WTC11 (cell line): ENCODE data around the gene HPN.

ENCODE experiments used
- CTCF ChIP-seq: fragments of 200-600 bp; IDR thresholded peaks from 2 replicates; pipeline ENCODE4 v1.8.0; 2022; ENCODE audit warnings: antibody characterized with exemption
- ESRRA ChIP-seq: sonication (generic); formaldehyde crosslinking; IDR thresholded peaks from 2 replicates; pipeline ENCODE4 v1.8.1; 2022; ENCODE audit warnings: mild to moderate bottlenecking, missing genetic modification reagents, borderline replicate concordance
- FOXP1 ChIP-seq: sonication (generic); formaldehyde crosslinking; IDR thresholded peaks from 2 replicates; pipeline ENCODE4 v1.8.0; 2022; ENCODE audit warnings: missing genetic modification reagents, mild to moderate bottlenecking, moderate library complexity, borderline replicate concordance
- PREB ChIP-seq: sonication (generic); formaldehyde crosslinking; IDR thresholded peaks from 2 replicates; pipeline ENCODE4 v1.8.1; 2022; ENCODE audit warnings: mild to moderate bottlenecking, missing genetic modification reagents, moderate library complexity, borderline replicate concordance
- SP1 ChIP-seq: sonication (generic); formaldehyde crosslinking; conservative IDR thresholded peaks from 2 replicates; pipeline ENCODE4 v1.8.1; 2022; ENCODE audit warnings: missing genetic modification reagents
- TEAD1 ChIP-seq: sonication (generic); formaldehyde crosslinking; IDR thresholded peaks from 2 replicates; pipeline ENCODE4 v1.8.0; 2022; ENCODE audit warnings: mild to moderate bottlenecking, missing genetic modification reagents
- ZNF423 ChIP-seq: fragments of 250-450 bp; sonication (Bioruptor Pico); IDR thresholded peaks from 2 replicates; pipeline ENCODE4 v2.1.2; 2022; ENCODE audit warnings: mild to moderate bottlenecking, moderate library complexity
- TF ChIP-seq, protein P1 (sequence below): sonication (generic); formaldehyde crosslinking; IDR thresholded peaks from 2 replicates; pipeline ENCODE4 v1.8.0; 2022; ENCODE audit warnings: mild to moderate bottlenecking, missing genetic modification reagents
- TF ChIP-seq, protein P2 (sequence below): sonication (generic); formaldehyde crosslinking; conservative IDR thresholded peaks from 2 replicates; pipeline ENCODE4 v1.8.1; 2023; ENCODE audit warnings: mild to moderate bottlenecking, low read depth, missing genetic modification reagents, moderate library complexity

GRCh38 chr19:35073516-35073915 lies 32.0 kb downstream of the HPN start:
- TF ChIP-seq, protein P1, sequence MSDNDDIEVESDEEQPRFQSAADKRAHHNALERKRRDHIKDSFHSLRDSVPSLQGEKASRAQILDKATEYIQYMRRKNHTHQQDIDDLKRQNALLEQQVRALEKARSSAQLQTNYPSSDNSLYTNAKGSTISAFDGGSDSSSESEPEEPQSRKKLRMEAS = no peak
- TF ChIP-seq CTCF (no peak), ZNF423 (CRISPR knock-in tag) (no peak), PREB (CRISPR knock-in tag) (no peak), TEAD1 (no peak), ESRRA (CRISPR knock-in tag) (no peak), FOXP1 (CRISPR knock-in tag) (no peak), SP1 (CRISPR knock-in tag) (no peak)
- TF ChIP-seq, protein P2, sequence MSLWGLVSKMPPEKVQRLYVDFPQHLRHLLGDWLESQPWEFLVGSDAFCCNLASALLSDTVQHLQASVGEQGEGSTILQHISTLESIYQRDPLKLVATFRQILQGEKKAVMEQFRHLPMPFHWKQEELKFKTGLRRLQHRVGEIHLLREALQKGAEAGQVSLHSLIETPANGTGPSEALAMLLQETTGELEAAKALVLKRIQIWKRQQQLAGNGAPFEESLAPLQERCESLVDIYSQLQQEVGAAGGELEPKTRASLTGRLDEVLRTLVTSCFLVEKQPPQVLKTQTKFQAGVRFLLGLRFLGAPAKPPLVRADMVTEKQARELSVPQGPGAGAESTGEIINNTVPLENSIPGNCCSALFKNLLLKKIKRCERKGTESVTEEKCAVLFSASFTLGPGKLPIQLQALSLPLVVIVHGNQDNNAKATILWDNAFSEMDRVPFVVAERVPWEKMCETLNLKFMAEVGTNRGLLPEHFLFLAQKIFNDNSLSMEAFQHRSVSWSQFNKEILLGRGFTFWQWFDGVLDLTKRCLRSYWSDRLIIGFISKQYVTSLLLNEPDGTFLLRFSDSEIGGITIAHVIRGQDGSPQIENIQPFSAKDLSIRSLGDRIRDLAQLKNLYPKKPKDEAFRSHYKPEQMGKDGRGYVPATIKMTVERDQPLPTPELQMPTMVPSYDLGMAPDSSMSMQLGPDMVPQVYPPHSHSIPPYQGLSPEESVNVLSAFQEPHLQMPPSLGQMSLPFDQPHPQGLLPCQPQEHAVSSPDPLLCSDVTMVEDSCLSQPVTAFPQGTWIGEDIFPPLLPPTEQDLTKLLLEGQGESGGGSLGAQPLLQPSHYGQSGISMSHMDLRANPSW = no peak
